ENCODE data around the gene CDS2. TPM values are rescaled to one million over a fixed set of nuclear protein-coding genes. Genes with fewer than 3 reads are reported as not detected.

Gene CDS2
- total and polyA plus RNA-seq, 4 donors, result 9.6 to 31.6 (median 14.4) TPM

DNA sequence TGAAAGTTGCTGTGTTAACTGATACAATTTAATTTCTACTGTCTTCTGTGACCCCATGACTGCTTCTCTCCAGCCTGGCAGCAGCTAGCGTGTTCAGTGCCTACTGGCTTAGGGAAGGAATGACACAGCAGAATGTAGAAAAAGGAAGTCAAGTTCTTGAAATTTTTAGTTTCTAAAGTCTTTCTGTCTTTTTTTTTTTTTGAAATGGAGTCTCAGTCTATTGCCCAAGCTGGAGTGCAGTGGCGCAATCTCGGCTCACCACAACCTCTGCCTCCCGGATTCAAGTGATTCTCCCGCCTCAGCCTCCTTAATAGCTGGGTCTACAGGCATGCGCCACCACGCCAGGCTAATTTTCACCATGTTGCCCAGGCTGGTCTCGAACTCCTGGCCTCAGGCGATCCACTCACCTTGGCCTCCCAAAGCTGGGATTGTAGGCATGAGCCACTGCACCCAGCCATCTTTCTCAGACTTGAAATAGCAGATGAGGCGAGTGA lies 46.4 kb upstream of the CDS2 start:
- Histone ChIP-seq H3K27ac (ENCODE audit: low read depth in 1 of 2, low read length in 2 of 2) (peak overlapping the region; percentile 55 to 74), H3K4me1 (ENCODE audit: control insufficient read depth in 4 of 4, insufficient read depth in 4 of 4, low read length in 3 of 4) (no peaks in the 10 kb centered on the region), H3K27me3 (ENCODE audit: control insufficient read depth in 4 of 4, insufficient read depth in 4 of 4, low read length in 3 of 4) (no peaks in the 10 kb centered on the region), H3K9ac (ENCODE audit: low read depth in 1 of 2, low read length in 2 of 2) (no peak overlapping the region), H3K9me3 (ENCODE audit: control insufficient read depth in 4 of 4, low read length in 3 of 4) (no peaks in the 10 kb centered on the region), H3K4me3 (ENCODE audit: low read depth in 1 of 3, low read length in 3 of 3) (no peak overlapping the region), H3K36me3 (ENCODE audit: control insufficient read depth in 4 of 4, insufficient read depth in 3 of 4, low read depth in 1 of 4, low read length in 3 of 4) (no peaks in the 10 kb centered on the region)
- WGBS, result 82% methylated on average over 10 of the region's 10 CpGs
- no peak for DNase-seq (ENCODE audit: low spot score)
- TF ChIP-seq RAD21 (IDR thresholded peaks at IDR 0.05) (no peak), YY1 (IDR thresholded peaks at IDR 0.05) (peak; percentile 29), RXRA (IDR thresholded peaks at IDR 0.05) (no peak)
- TF ChIP-seq, protein P1, sequence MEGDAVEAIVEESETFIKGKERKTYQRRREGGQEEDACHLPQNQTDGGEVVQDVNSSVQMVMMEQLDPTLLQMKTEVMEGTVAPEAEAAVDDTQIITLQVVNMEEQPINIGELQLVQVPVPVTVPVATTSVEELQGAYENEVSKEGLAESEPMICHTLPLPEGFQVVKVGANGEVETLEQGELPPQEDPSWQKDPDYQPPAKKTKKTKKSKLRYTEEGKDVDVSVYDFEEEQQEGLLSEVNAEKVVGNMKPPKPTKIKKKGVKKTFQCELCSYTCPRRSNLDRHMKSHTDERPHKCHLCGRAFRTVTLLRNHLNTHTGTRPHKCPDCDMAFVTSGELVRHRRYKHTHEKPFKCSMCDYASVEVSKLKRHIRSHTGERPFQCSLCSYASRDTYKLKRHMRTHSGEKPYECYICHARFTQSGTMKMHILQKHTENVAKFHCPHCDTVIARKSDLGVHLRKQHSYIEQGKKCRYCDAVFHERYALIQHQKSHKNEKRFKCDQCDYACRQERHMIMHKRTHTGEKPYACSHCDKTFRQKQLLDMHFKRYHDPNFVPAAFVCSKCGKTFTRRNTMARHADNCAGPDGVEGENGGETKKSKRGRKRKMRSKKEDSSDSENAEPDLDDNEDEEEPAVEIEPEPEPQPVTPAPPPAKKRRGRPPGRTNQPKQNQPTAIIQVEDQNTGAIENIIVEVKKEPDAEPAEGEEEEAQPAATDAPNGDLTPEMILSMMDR (IDR thresholded peaks at IDR 0.05; ENCODE audit: low read depth, low read length, missing input control), result no peak

DNA sequence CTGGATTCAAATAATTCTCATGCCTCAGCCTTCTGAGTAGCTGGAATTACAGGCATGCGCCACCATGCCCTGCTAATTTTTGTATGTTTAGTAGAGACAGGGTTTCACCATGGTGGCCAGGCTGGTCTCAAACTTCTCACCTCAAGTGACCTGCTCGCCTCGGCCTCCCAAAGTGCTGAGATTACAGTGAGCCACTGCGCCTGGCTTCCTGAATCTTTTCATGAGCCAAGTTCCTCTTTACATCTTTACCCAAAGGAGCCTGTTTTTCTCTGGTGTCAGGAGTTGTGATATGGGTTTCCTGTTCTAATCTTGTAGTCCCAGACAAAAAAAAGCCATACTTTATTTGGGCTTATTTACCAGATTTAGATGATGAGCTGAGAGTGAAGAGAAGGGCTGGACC lies 41.4 kb upstream of the CDS2 start:
- H3K27ac ChIP-seq (ENCODE audit: low read depth in 1 of 2, low read length in 2 of 2), result no peak overlapping the region
- no peak overlapping the region for H3K4me3 ChIP-seq (ENCODE audit: low read depth in 1 of 3, low read length in 3 of 3)
- no peaks in the 10 kb centered on the region for H3K4me1 ChIP-seq (ENCODE audit: control insufficient read depth in 4 of 4, insufficient read depth in 4 of 4, low read length in 3 of 4)
- H3K36me3 ChIP-seq (ENCODE audit: control insufficient read depth in 4 of 4, insufficient read depth in 3 of 4, low read depth in 1 of 4, low read length in 3 of 4), result no peaks in the 10 kb centered on the region
- H3K27me3 ChIP-seq (ENCODE audit: control insufficient read depth in 4 of 4, insufficient read depth in 4 of 4, low read length in 3 of 4), result no peaks in the 10 kb centered on the region
- no peaks in the 10 kb centered on the region for H3K9me3 ChIP-seq (ENCODE audit: control insufficient read depth in 4 of 4, low read length in 3 of 4)
- H3K9ac ChIP-seq (ENCODE audit: low read depth in 1 of 2, low read length in 2 of 2), result no peak overlapping the region
- TF ChIP-seq JUND (IDR thresholded peaks at IDR 0.05), result no peak
- TF ChIP-seq FOXA1 (IDR thresholded peaks at IDR 0.05), result no peak
- TF ChIP-seq FOXA2 (IDR thresholded peaks at IDR 0.05), result no peak
- TF ChIP-seq, protein P2, sequence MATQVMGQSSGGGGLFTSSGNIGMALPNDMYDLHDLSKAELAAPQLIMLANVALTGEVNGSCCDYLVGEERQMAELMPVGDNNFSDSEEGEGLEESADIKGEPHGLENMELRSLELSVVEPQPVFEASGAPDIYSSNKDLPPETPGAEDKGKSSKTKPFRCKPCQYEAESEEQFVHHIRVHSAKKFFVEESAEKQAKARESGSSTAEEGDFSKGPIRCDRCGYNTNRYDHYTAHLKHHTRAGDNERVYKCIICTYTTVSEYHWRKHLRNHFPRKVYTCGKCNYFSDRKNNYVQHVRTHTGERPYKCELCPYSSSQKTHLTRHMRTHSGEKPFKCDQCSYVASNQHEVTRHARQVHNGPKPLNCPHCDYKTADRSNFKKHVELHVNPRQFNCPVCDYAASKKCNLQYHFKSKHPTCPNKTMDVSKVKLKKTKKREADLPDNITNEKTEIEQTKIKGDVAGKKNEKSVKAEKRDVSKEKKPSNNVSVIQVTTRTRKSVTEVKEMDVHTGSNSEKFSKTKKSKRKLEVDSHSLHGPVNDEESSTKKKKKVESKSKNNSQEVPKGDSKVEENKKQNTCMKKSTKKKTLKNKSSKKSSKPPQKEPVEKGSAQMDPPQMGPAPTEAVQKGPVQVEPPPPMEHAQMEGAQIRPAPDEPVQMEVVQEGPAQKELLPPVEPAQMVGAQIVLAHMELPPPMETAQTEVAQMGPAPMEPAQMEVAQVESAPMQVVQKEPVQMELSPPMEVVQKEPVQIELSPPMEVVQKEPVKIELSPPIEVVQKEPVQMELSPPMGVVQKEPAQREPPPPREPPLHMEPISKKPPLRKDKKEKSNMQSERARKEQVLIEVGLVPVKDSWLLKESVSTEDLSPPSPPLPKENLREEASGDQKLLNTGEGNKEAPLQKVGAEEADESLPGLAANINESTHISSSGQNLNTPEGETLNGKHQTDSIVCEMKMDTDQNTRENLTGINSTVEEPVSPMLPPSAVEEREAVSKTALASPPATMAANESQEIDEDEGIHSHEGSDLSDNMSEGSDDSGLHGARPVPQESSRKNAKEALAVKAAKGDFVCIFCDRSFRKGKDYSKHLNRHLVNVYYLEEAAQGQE (IDR thresholded peaks at IDR 0.05), result no peak
- TF ChIP-seq SP1 (IDR thresholded peaks at IDR 0.05), result no peak
- TF ChIP-seq, protein P3, sequence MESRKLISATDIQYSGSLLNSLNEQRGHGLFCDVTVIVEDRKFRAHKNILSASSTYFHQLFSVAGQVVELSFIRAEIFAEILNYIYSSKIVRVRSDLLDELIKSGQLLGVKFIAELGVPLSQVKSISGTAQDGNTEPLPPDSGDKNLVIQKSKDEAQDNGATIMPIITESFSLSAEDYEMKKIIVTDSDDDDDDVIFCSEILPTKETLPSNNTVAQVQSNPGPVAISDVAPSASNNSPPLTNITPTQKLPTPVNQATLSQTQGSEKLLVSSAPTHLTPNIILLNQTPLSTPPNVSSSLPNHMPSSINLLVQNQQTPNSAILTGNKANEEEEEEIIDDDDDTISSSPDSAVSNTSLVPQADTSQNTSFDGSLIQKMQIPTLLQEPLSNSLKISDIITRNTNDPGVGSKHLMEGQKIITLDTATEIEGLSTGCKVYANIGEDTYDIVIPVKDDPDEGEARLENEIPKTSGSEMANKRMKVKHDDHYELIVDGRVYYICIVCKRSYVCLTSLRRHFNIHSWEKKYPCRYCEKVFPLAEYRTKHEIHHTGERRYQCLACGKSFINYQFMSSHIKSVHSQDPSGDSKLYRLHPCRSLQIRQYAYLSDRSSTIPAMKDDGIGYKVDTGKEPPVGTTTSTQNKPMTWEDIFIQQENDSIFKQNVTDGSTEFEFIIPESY (IDR thresholded peaks at IDR 0.05), result no peak
- TF ChIP-seq MAX (IDR thresholded peaks at IDR 0.05), result no peak
- TF ChIP-seq ATF3 (IDR thresholded peaks at IDR 0.05), result no peak
- no peak for TF ChIP-seq TAF1 (conservative IDR thresholded peaks at IDR 0.05)
- no peak for TF ChIP-seq HNF4G (IDR thresholded peaks at IDR 0.05)
- TF ChIP-seq RXRA (IDR thresholded peaks at IDR 0.05), result no peak
- no peak for TF ChIP-seq RAD21 (IDR thresholded peaks at IDR 0.05)
- no peak for TF ChIP-seq EGR1 (IDR thresholded peaks at IDR 0.05; ENCODE audit: low read depth in 2 of 2)
- TF ChIP-seq HNF4A (conservative IDR thresholded peaks at IDR 0.05), result no peak
- no peak for TF ChIP-seq YY1 (IDR thresholded peaks at IDR 0.05)
- TF ChIP-seq GABPA (IDR thresholded peaks at IDR 0.05 in 1 of 2, conservative IDR thresholded peaks at IDR 0.05 in 1 of 2), result no peak
- TF ChIP-seq, protein P1 (IDR thresholded peaks at IDR 0.05; ENCODE audit: low read depth, low read length, missing input control), result no peak
- WGBS, result 71% methylated on average over 4 of the region's 4 CpGs
- no peak for DNase-seq (ENCODE audit: low spot score)
